ENCODE data around the gene RCL1. TPM values are rescaled to one million over a fixed set of nuclear protein-coding genes. Genes with fewer than 3 reads are reported as not detected.

RCL1 gene
- polyA plus RNA-seq, 1 of the 3 experiments (the other 2 are of a cell fraction) = 18.4 TPM

GRCh38 chr9:4814913-4815312 lies 22.2 kb downstream of the RCL1 start:
- CTCF ChIA-PET = interaction anchor here (1.0 kb wide), 1 partner anchor 109 kb away, joined by 3 read pairs; no protein-coding TSS in a partner anchor
- Histone ChIP-seq H3F3A (replicated peaks; ENCODE audit: insufficient read depth) (no peaks in the 10 kb centered on the region), H3K27ac (ENCODE audit: low read depth in 2 of 2, low read length in 1 of 2) (no peak overlapping the region), H3K4me3 (ENCODE audit: low read depth in 2 of 2, low read length in 1 of 2) (no peak overlapping the region), H3K9me3 (no peaks in the 10 kb centered on the region), H3K36me3 (replicated peaks in 1 of 2; ENCODE audit: control insufficient read depth in 1 of 2, insufficient read depth in 2 of 2, low read length in 1 of 2) (peaks cover 0 to 4% of the 10 kb centered on the region in 2 experiments), H4K20me1 (ENCODE audit: insufficient read depth) (no peaks in the 10 kb centered on the region), H2AFZ (ENCODE audit: low read depth) (no peak overlapping the region), H3K79me2 (ENCODE audit: insufficient read depth) (peaks cover 82% of the 10 kb centered on the region), H3K9ac (no peak overlapping the region), H3K27me3 (ENCODE audit: insufficient read depth) (no peaks in the 10 kb centered on the region), H3K4me1 (ENCODE audit: control insufficient read depth in 1 of 2, insufficient read depth in 2 of 2, low read depth in 1 of 2, low read length in 1 of 2) (no peaks in the 10 kb centered on the region), H3K4me2 (no peak overlapping the region), H3K9me2 (no peaks in the 10 kb centered on the region)
- POLR2A ChIA-PET = interaction anchor here (1.2 kb wide), 1 partner anchor 22 kb away, joined by 3 read pairs; the partner anchor contains the start of gene RCL1
- no peak for DNase-seq
- no peak for TF ChIP-seq GATA2 (CRISPR knock-in tag; IDR thresholded peaks at IDR 0.05)
- TF ChIP-seq YY1 (IDR thresholded peaks at IDR 0.05; ENCODE audit: low read depth) = no peak
- TF ChIP-seq TCF12 (IDR thresholded peaks at IDR 0.05) = no peak
- TF ChIP-seq SMC3 (IDR thresholded peaks at IDR 0.05; ENCODE audit: low read depth, low read length) = no peak
- no peak for TF ChIP-seq USF1 (IDR thresholded peaks at IDR 0.05; ENCODE audit: borderline replicate concordance, low read depth)
- no peak for TF ChIP-seq REST (IDR thresholded peaks at IDR 0.05; ENCODE audit: low read depth, low read length)
- no peak for TF ChIP-seq RFX5 (IDR thresholded peaks at IDR 0.05; ENCODE audit: low read length)
- TF ChIP-seq USF2 (IDR thresholded peaks at IDR 0.05; ENCODE audit: borderline replicate concordance, low read depth, low read length) = no peak

DNA sequence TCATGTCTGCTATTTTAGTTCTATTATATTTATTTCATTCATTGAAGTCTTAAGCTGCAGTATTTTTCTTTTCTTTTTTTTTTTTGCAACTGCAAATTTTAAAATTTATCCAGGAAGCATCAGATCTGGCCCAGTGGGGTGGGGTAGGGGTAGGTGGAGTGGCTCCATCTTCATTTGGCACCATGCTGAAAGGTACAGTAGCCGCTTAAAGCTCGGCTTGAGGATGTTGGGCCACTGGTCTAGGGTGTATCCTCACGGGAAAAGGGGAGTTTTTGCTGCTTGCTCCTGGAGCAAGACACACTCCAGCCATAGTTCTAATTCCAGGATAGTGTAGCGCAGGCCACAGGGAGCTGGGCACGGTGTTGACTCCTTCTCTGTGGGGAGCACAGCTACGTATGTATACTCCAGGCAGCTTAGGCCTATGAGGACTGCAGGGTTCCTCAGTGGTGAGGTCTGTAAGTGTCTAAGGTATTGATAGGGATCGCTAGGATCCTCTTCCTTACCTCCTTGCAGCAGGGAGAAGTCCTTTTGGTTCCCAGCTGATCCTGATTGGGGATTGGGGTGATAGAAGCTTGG lies 22.7 kb downstream of the RCL1 start:
- Histone ChIP-seq H2AFZ (ENCODE audit: low read depth) (no peak overlapping the region), H3K9ac (no peak overlapping the region), H3F3A (replicated peaks; ENCODE audit: insufficient read depth) (no peaks in the 10 kb centered on the region), H3K27ac (ENCODE audit: low read depth in 2 of 2, low read length in 1 of 2) (no peak overlapping the region), H3K4me3 (ENCODE audit: low read depth in 2 of 2, low read length in 1 of 2) (no peak overlapping the region), H3K9me3 (no peaks in the 10 kb centered on the region), H3K79me2 (ENCODE audit: insufficient read depth) (peaks cover 84% of the 10 kb centered on the region), H4K20me1 (ENCODE audit: insufficient read depth) (0 out of 2 replicates have a peak, but pooled peaks cover 3% of the 10 kb centered on the region), H3K9me2 (no peaks in the 10 kb centered on the region), H3K4me1 (ENCODE audit: control insufficient read depth in 1 of 2, insufficient read depth in 2 of 2, low read depth in 1 of 2, low read length in 1 of 2) (no peaks in the 10 kb centered on the region), H3K4me2 (no peak overlapping the region), H3K27me3 (ENCODE audit: insufficient read depth) (no peaks in the 10 kb centered on the region), H3K36me3 (replicated peaks in 1 of 2; ENCODE audit: control insufficient read depth in 1 of 2, insufficient read depth in 2 of 2, low read length in 1 of 2) (peaks cover 0 to 4% of the 10 kb centered on the region in 2 experiments)
- WGBS (ENCODE audit: low lambda C conversion rate) = 89% methylated on average over 6 of the region's 7 CpGs
- ChIA-PET POLR2A (interaction anchor here (1.2 kb wide), 1 partner anchor 23 kb away, joined by 3 read pairs; the partner anchor contains the start of gene RCL1), CTCF (interaction anchor here (1.0 kb wide), 1 partner anchor 109 kb away, joined by 3 read pairs; no protein-coding TSS in a partner anchor)
- no peak for DNase-seq
- no peak for TF ChIP-seq FOXM1 (IDR thresholded peaks at IDR 0.05; ENCODE audit: low read depth)
- TF ChIP-seq RFX5 (IDR thresholded peaks at IDR 0.05; ENCODE audit: low read length) = no peak
- no peak for TF ChIP-seq NRF1 (IDR thresholded peaks at IDR 0.05; ENCODE audit: low read depth, low read length)
- TF ChIP-seq POLR2AphosphoS5 (IDR thresholded peaks at IDR 0.05; ENCODE audit: low read depth, low read length) = no peak
- no peak for TF ChIP-seq JUND (IDR thresholded peaks at IDR 0.05)
- no peak for TF ChIP-seq ZBTB33 (IDR thresholded peaks at IDR 0.05; ENCODE audit: borderline replicate concordance, low read depth)
- TF ChIP-seq RAD21 (IDR thresholded peaks at IDR 0.05; ENCODE audit: low read length) = no peak
- TF ChIP-seq TEAD4 (IDR thresholded peaks at IDR 0.05; ENCODE audit: borderline replicate concordance, insufficient read depth) = no peak
- TF ChIP-seq CHD2 (IDR thresholded peaks at IDR 0.05; ENCODE audit: low read length, partially characterized antibody) = no peak
- TF ChIP-seq TAF1 (IDR thresholded peaks at IDR 0.05; ENCODE audit: borderline replicate concordance, low read depth, low read length) = no peak
- no peak for TF ChIP-seq PBX3 (IDR thresholded peaks at IDR 0.05)
- TF ChIP-seq SIN3A (IDR thresholded peaks at IDR 0.05; ENCODE audit: borderline replicate concordance, low read depth, low read length) = no peak
- TF ChIP-seq MXI1 (IDR thresholded peaks at IDR 0.05; ENCODE audit: low read depth, low read length) = no peak
